ENCODE results near the gene FYN.
A peak's percentile ranks its signal among the peaks of the same experiment; 100 is the strongest.

Gene FYN

GRCh38 chr6:111765763-111766162, 107.5 kb downstream of the FYN start:
- no peak for DNase-seq

GRCh38 chr6:111764238-111765175, 108.7 kb downstream of the FYN start:
- DNase-seq = peak; percentile 50 to 53

GRCh38 chr6:111763381-111763780, 109.9 kb downstream of the FYN start:
- DNase-seq = no peak

GRCh38 chr6:111761783-111762312, 111.4 kb downstream of the FYN start:
- peak; percentile 51 to 53 for DNase-seq

- no peak for DNase-seq
These were observed 112.0 kb downstream of the FYN start for GRCh38 chr6:111761212-111761611.

- DNase-seq = peak; percentile 50 to 52
These were observed 113.1 kb downstream of the FYN start for GRCh38 chr6:111759836-111760785.

- peak; percentile 32 to 38 for DNase-seq
These were observed 113.9 kb downstream of the FYN start for GRCh38 chr6:111759331-111759835.

GRCh38 chr6:111758608-111759329, 114.5 kb downstream of the FYN start:
- DNase-seq = peak; percentile 26 to 40

GRCh38 chr6:111757342-111757741, 115.9 kb downstream of the FYN start:
- peak; percentile 36 to 41 for DNase-seq

GRCh38 chr6:111754423-111754822, 118.8 kb downstream of the FYN start:
- DNase-seq = no peak

- DNase-seq = no peak
These were observed 119.7 kb downstream of the FYN start for GRCh38 chr6:111753573-111753972.

GRCh38 chr6:111752476-111752875, 120.8 kb downstream of the FYN start:
- no peak for DNase-seq

- DNase-seq = peak; percentile 51 to 55
These were observed 122.2 kb downstream of the FYN start for GRCh38 chr6:111750753-111751673.

- DNase-seq = no peak
These were observed 123.1 kb downstream of the FYN start for GRCh38 chr6:111750153-111750552.

GRCh38 chr6:111748231-111748647, 125.0 kb downstream of the FYN start:
- DNase-seq = no peak

GRCh38 chr6:111747829-111748228, 125.4 kb downstream of the FYN start:
- no peak for DNase-seq

- no peak for DNase-seq
These were observed 125.9 kb downstream of the FYN start for GRCh38 chr6:111747396-111747795.

- DNase-seq = no peak
These were observed 126.3 kb downstream of the FYN start for GRCh38 chr6:111746983-111747382.

GRCh38 chr6:111745636-111746035, 127.6 kb downstream of the FYN start:
- no peak for DNase-seq

GRCh38 chr6:111745186-111745585, 128.1 kb downstream of the FYN start:
- no peak for DNase-seq
